HG02970 (cell line): ENCODE results near the gene ATG9B.

ENCODE experiments used
- ATAC-seq: cut with Tn5 transposase; IDR thresholded peaks from one replicate; pipeline ENCODE4 v1.9.1; 2021; ENCODE audit warnings: mild to moderate bottlenecking, moderate library complexity, moderate number of reproducible peaks; ENCODE audit not compliant: unreplicated experiment, low FRiP score

The ATG9B gene

DNA sequence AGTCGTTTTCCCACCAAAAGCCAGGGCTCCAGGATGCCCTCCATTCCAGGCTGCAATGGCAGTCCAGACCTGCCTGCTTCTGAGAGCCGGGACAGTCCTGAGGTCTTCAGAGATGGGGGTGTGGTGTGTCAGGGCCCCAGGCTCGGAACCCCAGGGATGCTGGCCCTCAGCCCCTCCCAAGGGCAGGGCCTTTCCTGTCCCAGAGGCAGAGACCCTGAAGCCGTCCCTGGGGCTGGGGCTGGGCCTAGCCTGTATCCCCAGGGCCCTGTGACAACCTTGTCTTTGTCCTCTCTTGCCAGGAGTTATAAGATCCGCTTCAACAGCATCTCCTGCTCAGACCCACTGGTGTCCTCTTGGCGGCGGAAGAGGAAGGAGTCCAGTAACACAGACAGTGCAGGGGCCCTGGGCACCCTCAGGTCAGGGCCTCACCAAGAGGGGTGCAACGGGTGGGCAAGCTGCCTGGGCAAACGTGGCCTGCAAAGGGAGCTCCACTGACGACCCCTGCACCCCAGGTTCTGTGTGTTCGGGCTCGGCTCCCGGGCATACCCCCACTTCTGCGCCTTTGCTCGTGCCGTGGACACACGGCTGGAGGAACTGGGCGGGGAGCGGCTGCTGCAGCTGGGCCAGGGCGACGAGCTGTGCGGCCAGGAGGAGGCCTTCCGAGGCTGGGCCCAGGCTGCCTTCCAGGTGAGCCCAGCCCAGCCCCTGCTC is 17.5 kb downstream of the ATG9B start:
- ATAC-seq, result no peak

- ATAC-seq, result no peak
These were observed 18.7 kb downstream of the ATG9B start for GRCh38 chr7:151005566-151005965.

DNA sequence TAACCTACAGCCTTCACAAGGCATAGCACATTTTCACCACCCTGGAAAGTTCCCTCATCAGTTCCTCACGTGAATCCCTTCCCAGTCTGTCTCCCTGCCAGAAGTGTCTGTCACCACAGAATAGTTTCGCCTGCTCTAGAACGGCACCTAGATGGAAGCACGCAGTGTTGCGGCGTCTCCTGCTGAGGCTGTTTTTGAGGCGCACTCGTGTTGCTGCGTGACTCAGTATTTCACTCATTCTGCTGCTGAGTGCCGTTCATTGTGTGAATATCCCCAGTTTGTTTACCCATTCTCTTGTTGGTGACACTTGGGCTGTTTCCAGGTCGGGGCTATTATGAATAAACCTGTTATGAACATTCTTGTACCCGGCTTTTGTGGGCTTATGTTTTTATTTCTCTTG is 20.7 kb downstream of the ATG9B start:
- ATAC-seq, result no peak

- no peak for ATAC-seq
These were observed 22.7 kb downstream of the ATG9B start for GRCh38 chr7:151001546-151001945.

- ATAC-seq, result no peak
These were observed 23.3 kb downstream of the ATG9B start for GRCh38 chr7:151000897-151001495.

DNA sequence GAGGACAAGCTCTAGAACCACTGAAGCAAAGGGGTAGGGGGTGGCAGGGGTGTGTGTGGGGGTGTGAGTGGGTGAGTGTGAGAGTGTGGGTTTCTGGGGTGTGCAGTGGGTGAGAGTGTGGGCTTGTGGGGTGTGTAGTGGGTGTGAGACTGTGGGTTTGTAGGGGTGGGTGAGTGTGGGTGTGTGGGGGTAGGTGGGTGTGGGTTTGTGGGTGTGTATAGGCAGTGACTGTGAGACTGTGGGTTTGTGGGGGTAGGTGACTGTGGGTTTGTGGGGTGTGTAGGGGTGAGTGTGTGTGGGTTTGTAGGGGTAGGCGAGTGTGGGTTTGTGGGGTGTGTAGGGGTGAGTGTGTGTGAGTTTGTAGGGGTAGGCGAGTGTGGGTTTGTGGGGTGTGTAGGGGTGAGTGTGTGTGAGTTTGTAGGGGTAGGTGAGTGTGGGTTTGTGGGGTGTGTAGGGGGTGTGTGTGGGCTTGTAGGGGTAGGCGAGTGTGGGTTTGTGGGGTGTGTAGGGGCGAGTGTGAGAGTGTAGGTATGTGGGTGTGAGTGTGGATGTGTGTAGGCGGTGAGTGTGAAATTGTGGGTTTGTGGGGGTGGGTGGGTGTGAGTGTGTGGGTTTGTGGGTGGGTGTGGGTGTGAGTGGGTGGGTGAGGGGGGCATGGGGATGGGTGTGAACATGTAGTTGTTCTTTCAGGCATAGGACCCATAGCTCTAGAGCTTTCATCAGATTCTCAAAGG is 24.6 kb downstream of the ATG9B start:
- no peak for ATAC-seq

DNA sequence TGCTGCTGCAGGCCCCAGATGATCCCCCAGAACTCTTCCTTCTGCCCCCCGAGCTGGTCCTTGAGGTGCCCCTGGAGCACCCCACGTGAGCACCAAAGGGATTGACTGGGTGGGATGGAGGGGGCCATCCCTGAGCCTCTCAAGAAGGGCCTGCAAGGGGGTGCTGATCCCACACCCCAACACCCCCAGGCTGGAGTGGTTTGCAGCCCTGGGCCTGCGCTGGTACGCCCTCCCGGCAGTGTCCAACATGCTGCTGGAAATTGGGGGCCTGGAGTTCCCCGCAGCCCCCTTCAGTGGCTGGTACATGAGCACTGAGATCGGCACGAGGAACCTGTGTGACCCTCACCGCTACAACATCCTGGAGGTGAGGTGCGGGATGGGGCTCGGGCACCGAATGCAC is 25.3 kb downstream of the ATG9B start:
- no peak for ATAC-seq

- no peak for ATAC-seq
These were observed 26.0 kb downstream of the ATG9B start for GRCh38 chr7:150998341-150998740.

DNA sequence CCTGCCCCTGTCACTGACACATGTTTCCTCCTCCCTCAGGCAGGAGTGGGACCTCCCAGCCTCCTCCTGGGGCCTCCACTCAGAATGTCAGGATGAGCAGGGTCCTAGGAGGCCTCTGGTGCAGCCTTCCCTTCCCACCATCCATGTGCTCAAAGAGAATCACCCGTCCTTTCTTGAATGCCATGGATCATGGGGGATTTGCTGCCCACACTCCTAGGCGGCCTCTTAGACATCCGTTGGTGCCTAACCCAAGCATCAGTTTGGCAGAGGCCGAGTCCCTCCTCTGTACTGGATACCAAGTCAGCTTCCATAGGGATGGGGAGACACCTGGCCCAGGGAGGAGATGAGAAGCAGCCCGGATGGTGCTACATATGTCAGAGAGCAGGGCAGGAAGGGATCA is 26.5 kb downstream of the ATG9B start:
- no peak for ATAC-seq

GRCh38 chr7:150997075-150997511 is 27.2 kb downstream of the ATG9B start:
- no peak for ATAC-seq

GRCh38 chr7:150996376-150997074 is 27.8 kb downstream of the ATG9B start:
- ATAC-seq, result no peak

- no peak for ATAC-seq
These were observed 29.3 kb downstream of the ATG9B start for GRCh38 chr7:150994838-150995510.

DNA sequence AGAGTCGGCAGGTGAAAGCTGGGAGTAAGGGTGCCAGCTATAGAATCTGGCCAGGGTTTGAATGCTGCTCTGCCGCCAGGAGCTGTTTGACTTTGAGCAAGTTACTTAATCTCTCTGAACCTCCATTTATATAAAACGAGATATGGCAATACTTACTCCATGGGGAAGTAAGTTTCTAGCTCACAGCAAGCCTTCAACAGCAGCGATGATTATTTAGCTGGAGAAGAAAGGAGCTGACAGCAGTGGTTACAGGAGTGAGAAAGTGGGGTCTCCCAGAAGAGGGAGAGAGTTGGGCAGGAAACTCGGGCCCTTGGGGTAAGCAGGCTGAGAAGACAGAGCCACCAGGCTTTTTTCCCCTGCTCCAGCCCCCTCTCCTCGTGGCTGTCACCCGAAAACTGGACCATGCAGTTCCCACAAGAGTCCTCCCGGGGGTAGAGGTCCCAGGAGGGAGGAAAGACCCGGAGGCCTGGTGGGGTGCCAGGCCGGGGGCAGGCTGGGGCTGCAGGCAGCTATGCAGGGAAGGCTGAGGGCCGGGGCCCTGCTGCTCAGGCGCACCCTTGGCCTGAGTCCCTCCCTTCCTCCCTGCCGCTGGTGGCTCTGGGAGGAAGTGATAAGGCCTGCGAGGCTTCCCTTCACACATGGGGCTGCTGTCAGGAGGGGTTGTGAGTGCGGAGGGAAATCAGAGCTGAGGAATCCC is 30.0 kb downstream of the ATG9B start:
- ATAC-seq, result no peak

GRCh38 chr7:150993511-150993910 is 30.8 kb downstream of the ATG9B start:
- no peak for ATAC-seq

DNA sequence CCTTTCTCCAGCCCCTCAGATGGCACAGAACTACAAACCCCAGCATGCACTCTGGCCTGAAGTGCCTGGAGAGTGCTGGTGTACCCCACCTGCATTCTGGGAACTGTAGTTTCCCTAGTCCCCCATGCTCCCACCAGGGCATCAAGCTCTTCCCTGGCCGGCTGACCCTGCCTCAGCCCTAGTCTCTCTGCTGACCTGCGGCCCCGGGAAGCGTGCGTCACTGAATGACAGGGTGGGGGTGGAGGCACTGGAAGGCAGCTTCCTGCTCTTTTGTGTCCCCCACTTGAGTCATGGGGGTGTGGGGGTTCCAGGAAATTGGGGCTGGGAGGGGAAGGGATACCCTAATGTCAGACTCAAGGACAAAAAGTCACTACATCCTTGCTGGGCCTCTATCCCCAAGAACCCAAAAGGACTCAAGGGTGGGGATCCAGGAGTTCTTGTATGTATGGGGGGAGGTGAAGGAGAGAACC is 31.4 kb downstream of the ATG9B start:
- ATAC-seq, result no peak

GRCh38 chr7:150992051-150992640 is 32.1 kb downstream of the ATG9B start:
- no peak for ATAC-seq

DNA sequence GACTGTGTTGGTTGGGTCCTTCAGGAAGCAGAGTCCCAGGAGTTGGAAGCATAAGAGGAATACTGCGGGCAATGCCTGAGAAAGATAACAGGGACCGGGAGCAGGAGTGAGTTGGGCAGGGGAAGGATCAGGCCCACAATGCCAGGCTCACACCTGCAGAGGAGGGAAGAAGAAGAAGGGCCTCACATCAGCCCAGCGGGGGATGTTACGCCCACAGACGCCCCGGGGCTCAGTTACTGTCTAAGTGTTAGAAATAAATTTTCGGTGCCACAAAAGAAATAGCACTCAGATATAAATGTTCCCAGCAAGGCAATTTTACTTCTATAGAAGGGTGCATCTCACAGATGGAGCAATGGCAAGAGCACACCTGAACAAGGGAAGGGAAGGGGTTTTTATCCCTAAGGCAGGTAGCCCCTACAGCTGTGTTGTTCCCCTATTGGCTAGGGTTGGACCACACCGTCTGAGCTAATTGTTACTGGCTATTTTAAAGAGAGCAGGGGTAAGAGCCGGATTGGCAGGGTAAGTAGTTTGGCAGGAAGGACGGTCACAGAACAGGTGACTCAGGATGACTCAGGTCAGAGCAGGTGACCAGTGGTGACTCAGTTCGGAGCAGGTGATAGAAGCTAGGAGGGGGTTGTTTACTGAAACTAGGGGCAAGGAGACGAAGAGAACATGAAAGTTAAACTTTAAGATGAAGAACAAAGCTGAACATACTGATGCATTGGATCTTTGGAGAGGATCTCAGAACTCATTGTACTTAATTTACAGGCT is 33.7 kb downstream of the ATG9B start, which contains the start of gene NOS3:
Gene NOS3, plus strand, starts transcription at position 602 of the 771 bp plus-strand sequence. CDS start 2,787 bp downstream, outside the sequence.
- no peak for ATAC-seq

GRCh38 chr7:150989456-150989855 is 34.8 kb downstream of the ATG9B start:
- no peak for ATAC-seq
